Heart right ventricle (tissue), 16 donors: Measurements from ENCODE around the gene KDM2A. TPM values are rescaled to one million over a fixed set of nuclear protein-coding genes. Genes with fewer than 3 reads are reported as not detected.

Source experiments
- ATAC-seq, 8 donors: fragments of 200-7000 bp; cut with Tn5 transposase; one replicate each; pipeline ENCODE4 v1.9.1; 2020; ENCODE audit warnings: mild to moderate bottlenecking in 8 of 8, moderate library complexity in 8 of 8, moderate number of reproducible peaks in 1 of 8
- DNase-seq, 2 donors: peaks; one replicate each; pipeline ENCODE4 v3.0.0-alpha.2; 2020
- H3K27ac ChIP-seq, 10 donors: fragments of 200-600 bp; sonication (generic) in 2 of 10; one replicate each; pipeline versions ENCODE4 v1.5.0 to v1.8.0; 2020 to 2022; ENCODE audit warnings: mild to moderate bottlenecking in 3 of 10
- H3K27me3 ChIP-seq, 7 donors: fragments of 200-600 bp; one replicate each; pipeline ENCODE4 v1.8.0; 2021 to 2022; ENCODE audit warnings: mild to moderate bottlenecking in 2 of 7
- H3K36me3 ChIP-seq, 9 donors: fragments of 200-600 bp; sonication (generic) in 1 of 9; one replicate each; pipeline versions ENCODE4 v1.5.0 to v1.8.0; 2020 to 2022; ENCODE audit warnings: mild to moderate bottlenecking in 2 of 9
- H3K4me1 ChIP-seq, 9 donors: fragments of 200-600 bp; sonication (generic) in 1 of 9; one replicate each; pipeline versions ENCODE4 v1.5.0 to v1.8.0; 2020 to 2022; ENCODE audit warnings: mild to moderate bottlenecking in 4 of 9
- H3K4me3 ChIP-seq, 10 donors: fragments of 200-600 bp; sonication (generic) in 2 of 10; one replicate each; pipeline versions ENCODE4 v1.5.0 to v1.8.0; 2020 to 2022; ENCODE audit warnings: mild to moderate bottlenecking in 7 of 10, moderate library complexity in 2 of 10
- H3K9me3 ChIP-seq, 11 donors: fragments of 200-600 bp in 10 of 11; sonication (generic) in 2 of 11; one replicate each; pipeline versions ENCODE4 v1.5.0 to v1.8.0; 2013 to 2022; ENCODE audit warnings: mild to moderate bottlenecking in 2 of 11, control low read depth in 1 of 11, moderate library complexity in 1 of 11
- CTCF ChIP-seq, 9 donors: fragments of 200-600 bp; sonication (generic) in 2 of 9; IDR thresholded peaks; one replicate each; pipeline versions ENCODE4 v1.5.0 to v1.8.0; 2021 to 2022; ENCODE audit warnings: antibody characterized with exemption in 9 of 9, mild to moderate bottlenecking in 5 of 9, moderate library complexity in 1 of 9
- WGBS, 2 donors: extraction: QIAGEN DNeasy Blood & Tissue Kit; methylation state at CpG; one replicate each; pipeline ENCODE4 v1.1.7; 2013; ENCODE audit warnings: inconsistent platforms in 1 of 2; 5-methylcytosine and 5-hydroxymethylcytosine counted together
- intact Hi-C, 10 donors: fragments of 100-400 bp; cut with DNase I; formaldehyde crosslinking; loops; one replicate each; pipeline versions ENCODE4 v1.11.1 to v1.14.2; 2022
- polyA plus RNA-seq, 2 donors: library from polyadenylated mRNA; stranded (reverse); fragments of 200-250 nt; gene quantifications; one replicate each; pipeline ENCODE4 v1.2.3, GENCODE V29; 2013
- total RNA-seq, 10 donors: library from RNA; stranded (reverse); fragmentation: NEBNext Ultra II Directional in 3 of 10; extraction: Animal tissue kit (Norgen Biotek cat#: 25700) in 3 of 10; gene quantifications; one replicate each; pipeline versions ENCODE4 v1.2.1 to v1.2.4, GENCODE V29; 2021 to 2023
- donor health status: Arrhythmogenic right ventricular cardiomyopathy.
- donor health status: ischemic (EF 13 %, LVEDD 7.1; RV severe dilation, severe dysfunction).
- donor health status: healthy with polysubstance abuse.
- donor health status: DM: no; HTN: yes; CAD: no.
- donor health status: DM: no; HTN: no; CAD: no.
- donor health status: ischemic (EF 25% LVEDD 6.9; RV normal size, moderate dysfunction).
- donor health status: ischemic (EF 25% LVEDD 5.7; RV mildly dilated, moderate dysfunction).
- donor health status: healthy.
- donor health status: DM: yes; HTN: yes; CAD: no.
- donor health status: Ischemic cardiomyopathy.
- donor health status: ischemic (EF 35%, LVEDD 5.7; RV mildly dilated, moderate dysfunction).
- donor health status: nonischemic (EF 11% LVEDD 7.7; RV severe dilation, severe dysfunction).
- donor health status: DM: yes; HTN: yes; CAD: no.
- donor health status: PGD.
- donor health status: ischemic (EF 29% LVEDD 5.4; RV normal size, mild dysfunction).
- donor health status: nonischemic (EF 23%, LVEDD 6.1; RV moderate dilation, normal function).

The KDM2A gene
- total and polyA plus RNA-seq, 12 donors: 16.5 to 45.7 (median 37.1) TPM

GRCh38 chr11:67136156-67136555, 17.1 kb downstream of the KDM2A start:
- no peaks in the 10 kb centered on the region for H3K27me3 ChIP-seq
- H3K4me1 ChIP-seq: peaks cover 0 to 10% (median 0%) of the 10 kb centered on the region in 9 donors
- intact Hi-C loops: no loop called here
- H3K27ac ChIP-seq: no peak overlapping the region
- no peaks in the 10 kb centered on the region for H3K9me3 ChIP-seq
- WGBS, 2 donors: 96 to 100% methylated on average over 1 of the region's 1 CpG
- TF ChIP-seq CTCF (IDR thresholded peaks at IDR 0.05): no peak
- ATAC-seq (no peak), DNase-seq (no peak)
- H3K4me3 ChIP-seq: no peak overlapping the region
- H3K36me3 ChIP-seq: peaks cover 0 to 100% (median 55%) of the 10 kb centered on the region in 9 donors

DNA sequence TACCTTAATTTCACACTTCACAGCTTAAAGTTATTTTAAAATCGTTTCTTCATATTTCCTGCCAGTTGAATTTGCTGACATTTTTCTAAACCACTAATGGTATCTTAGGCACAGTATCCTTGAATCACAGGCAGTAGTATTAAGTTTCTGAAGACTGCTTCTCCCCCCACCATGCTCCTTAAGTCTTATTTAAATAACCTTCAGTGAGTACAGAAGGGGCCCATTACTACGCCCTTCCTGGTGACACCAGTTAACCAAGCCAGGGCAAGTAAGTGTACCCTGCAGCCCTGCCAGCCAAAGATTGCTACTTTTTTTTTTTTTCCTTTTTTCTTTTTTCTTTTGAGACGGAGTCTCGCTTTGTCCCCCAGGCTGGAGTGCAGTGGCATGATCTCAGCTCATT, 19.9 kb downstream of the KDM2A start:
- ATAC-seq (no peak), DNase-seq (no peak)
- intact Hi-C loops: no loop called here
- no peaks in the 10 kb centered on the region for H3K9me3 ChIP-seq
- H3K27me3 ChIP-seq: no peaks in the 10 kb centered on the region
- no peak for TF ChIP-seq CTCF (IDR thresholded peaks at IDR 0.05)
- peaks cover 0 to 10% (median 0%) of the 10 kb centered on the region in 9 donors for H3K4me1 ChIP-seq
- H3K27ac ChIP-seq: no peak overlapping the region
- H3K36me3 ChIP-seq: peaks cover 0 to 97% (median 40%) of the 10 kb centered on the region in 9 donors
- no peak overlapping the region for H3K4me3 ChIP-seq
- 91 to 93% methylated on average over 4 of the region's 4 CpGs for WGBS, 2 donors

DNA sequence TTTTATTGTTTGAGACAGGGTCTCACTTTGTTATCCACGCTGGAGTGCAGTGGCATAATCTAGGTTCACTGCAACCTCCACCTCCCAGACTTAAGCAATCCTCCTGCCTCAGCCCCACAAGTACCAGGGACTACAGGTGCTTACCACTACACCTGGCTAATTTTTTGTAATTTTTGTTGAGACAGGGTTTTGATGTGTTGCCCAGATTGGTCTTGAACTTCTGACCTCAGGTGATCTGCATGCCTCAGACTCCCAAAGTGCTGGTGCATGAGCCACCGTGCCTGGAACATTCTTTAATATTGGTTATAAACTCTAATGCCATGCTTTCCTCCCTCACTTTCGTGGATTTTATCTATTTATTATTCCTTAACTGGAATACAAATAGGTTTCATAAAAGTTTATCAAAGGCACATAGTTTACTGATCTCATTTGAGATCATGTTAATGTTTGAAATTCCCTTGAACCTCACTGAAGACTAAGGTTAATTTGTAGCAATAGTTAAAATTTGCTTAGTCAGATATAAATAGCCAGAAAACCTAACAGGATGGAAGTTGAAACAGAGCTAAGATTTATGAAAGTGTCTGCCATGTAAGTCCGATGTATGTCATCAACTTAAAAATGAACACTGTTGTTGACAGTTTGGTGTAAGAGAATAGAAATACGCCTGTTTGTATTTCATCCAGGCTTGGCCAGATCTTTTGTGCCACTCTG, 27.6 kb downstream of the KDM2A start:
- no peaks in the 10 kb centered on the region for H3K9me3 ChIP-seq
- 89 to 97% methylated on average over 5 of the region's 5 CpGs for WGBS, 2 donors
- H3K36me3 ChIP-seq: peaks cover 0 to 93% (median 10%) of the 10 kb centered on the region in 9 donors
- H3K27ac ChIP-seq: peak overlapping the region in 1 of 10 donors; percentile 47
- DNase-seq (no peak), ATAC-seq (no peak)
- H3K4me1 ChIP-seq: peaks cover 0 to 13% (median 7%) of the 10 kb centered on the region in 9 donors
- no peak for TF ChIP-seq CTCF (IDR thresholded peaks at IDR 0.05)
- intact Hi-C loops: no loop called here
- H3K27me3 ChIP-seq: no peaks in the 10 kb centered on the region
- no peak overlapping the region for H3K4me3 ChIP-seq

- Histone ChIP-seq H3K9me3 (no peaks in the 10 kb centered on the region), H3K4me1 (peaks cover 0 to 4% (median 0%) of the 10 kb centered on the region in 9 donors), H3K4me3 (no peak overlapping the region), H3K36me3 (peaks cover 0 to 63% (median 11%) of the 10 kb centered on the region in 9 donors), H3K27ac (no peak overlapping the region), H3K27me3 (no peaks in the 10 kb centered on the region)
- 70 to 77% methylated on average over 4 of the region's 4 CpGs for whole genome bisulfite sequencing, 2 donors
- DNase-seq: no peak
- ATAC-seq: no peak
- no peak for TF ChIP-seq CTCF (IDR thresholded peaks at IDR 0.05)
- intact Hi-C loops: no loop called here
These were observed 34.9 kb downstream of the KDM2A start for GRCh38 chr11:67153971-67154370.
